C4-2B (cell line): ENCODE measurements around the gene RBFOX2.

Experiments used
- H3K27ac ChIP-seq: fragments of 450-650 bp; 2 replicates; pipeline ENCODE4 v1.5.1; 2017
- ZFX ChIP-seq: fragments of 450-650 bp; IDR thresholded peaks from 2 replicates; pipeline ENCODE4 v1.6.1; 2017
- TF ChIP-seq, protein P1 (sequence below): fragments of 450-650 bp; conservative IDR thresholded peaks from 2 replicates; pipeline ENCODE4 v1.5.1; 2017; ENCODE audit warnings: mild to moderate bottlenecking

RBFOX2 gene

DNA sequence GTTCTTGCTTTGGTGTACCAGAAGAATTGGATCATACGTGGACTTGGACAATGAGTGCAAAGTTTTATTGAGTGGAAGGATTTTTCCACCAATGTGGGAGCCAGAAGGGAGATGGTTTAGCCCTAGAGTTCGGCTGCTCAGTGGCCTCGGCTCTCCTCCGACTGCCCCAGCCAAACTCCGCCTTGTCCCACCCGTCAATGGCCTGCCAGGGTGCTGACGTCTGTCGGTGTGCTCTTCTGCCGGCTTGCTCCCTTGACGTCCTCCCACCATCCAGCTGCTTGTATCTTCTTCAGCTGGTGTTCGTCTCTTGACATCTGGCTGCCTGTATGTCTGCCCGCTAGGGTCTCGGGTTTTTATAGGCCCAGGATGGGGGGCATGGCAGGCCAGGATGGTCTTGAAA, 156.2 kb downstream of the RBFOX2 start:
- H3K27ac ChIP-seq, result no peak overlapping the region
- no peak for TF ChIP-seq ZFX
- TF ChIP-seq, protein P1, sequence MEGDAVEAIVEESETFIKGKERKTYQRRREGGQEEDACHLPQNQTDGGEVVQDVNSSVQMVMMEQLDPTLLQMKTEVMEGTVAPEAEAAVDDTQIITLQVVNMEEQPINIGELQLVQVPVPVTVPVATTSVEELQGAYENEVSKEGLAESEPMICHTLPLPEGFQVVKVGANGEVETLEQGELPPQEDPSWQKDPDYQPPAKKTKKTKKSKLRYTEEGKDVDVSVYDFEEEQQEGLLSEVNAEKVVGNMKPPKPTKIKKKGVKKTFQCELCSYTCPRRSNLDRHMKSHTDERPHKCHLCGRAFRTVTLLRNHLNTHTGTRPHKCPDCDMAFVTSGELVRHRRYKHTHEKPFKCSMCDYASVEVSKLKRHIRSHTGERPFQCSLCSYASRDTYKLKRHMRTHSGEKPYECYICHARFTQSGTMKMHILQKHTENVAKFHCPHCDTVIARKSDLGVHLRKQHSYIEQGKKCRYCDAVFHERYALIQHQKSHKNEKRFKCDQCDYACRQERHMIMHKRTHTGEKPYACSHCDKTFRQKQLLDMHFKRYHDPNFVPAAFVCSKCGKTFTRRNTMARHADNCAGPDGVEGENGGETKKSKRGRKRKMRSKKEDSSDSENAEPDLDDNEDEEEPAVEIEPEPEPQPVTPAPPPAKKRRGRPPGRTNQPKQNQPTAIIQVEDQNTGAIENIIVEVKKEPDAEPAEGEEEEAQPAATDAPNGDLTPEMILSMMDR, result no peak

DNA sequence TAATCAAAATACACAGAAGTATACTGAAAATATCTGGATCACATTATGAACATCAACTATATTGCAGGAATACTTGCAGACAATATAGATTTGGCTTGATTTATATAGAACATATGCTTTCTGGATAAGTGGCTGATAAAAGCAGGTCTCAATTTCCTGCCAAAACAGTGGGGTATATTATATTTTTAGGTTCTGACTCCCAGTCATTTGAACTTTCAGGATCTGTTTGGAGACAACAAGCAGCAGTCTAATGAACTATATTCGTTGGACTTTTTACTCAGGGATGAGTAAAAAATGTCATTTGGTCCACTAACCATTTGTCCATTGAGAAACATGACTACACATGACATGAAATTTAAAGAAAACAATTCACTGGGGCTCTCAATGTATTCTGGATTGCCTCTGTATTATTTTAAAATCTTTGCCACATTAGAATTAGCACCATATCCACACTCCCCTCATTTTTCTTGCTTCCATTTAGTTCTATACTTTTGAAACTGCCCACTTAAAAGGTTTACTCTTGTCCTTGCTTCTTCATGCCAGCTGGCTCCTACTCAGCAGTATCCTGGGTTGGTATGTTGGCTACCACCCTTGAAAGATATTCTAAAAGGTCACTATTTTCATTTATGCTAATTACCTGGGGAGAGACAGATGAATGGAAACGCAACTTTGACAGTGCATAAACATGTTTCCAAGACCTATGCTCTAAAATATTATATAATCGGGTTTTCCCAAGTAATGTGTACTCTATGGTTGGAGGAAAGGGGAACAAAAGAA, 157.9 kb downstream of the RBFOX2 start:
- no peak overlapping the region for H3K27ac ChIP-seq

DNA sequence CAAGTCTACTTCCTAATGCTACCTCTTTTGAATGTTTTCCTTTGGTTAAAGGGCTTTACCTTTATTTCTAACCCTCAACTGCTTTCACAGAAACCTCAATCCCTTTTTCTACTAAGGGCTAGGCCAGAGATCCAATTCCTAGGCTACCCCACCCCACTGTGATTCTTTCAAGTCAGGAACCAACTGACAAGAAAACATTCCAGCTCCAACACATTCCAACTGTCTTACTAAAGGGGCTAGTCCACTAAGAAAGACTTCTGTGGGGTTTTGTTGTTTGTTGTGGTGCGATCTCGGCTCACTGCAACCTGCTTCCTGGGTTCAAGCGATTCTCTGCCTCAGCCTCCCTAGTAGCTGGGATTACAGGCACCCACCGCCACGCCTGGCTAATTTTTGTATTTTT, 159.7 kb downstream of the RBFOX2 start:
- TF ChIP-seq ZFX, result no peak
- TF ChIP-seq, protein P1, result no peak
- no peak overlapping the region for H3K27ac ChIP-seq

More for the DNA sequence above, 157.9 kb downstream of the RBFOX2 start:
- TF ChIP-seq ZFX, result no peak
- TF ChIP-seq, protein P1, result no peak

DNA sequence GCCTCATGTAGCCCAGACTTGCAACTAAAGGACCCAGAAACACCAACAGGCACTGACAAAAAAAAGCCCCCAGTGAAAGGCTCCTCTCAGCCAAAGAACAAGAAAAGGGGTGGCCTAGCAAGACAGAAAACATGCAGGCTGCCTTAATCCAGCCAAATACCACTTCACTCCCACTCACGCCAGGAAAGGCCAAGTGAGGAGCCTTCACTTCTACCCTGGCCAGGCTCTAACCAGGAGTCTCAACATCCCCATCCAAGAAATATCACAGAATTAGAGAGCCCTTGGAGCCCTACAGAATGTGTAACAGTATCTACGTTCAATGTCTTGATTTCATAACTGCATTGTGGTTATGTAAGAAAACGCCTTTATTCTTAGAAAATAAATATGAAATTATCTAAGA, 162.0 kb downstream of the RBFOX2 start:
- TF ChIP-seq ZFX, result no peak
- TF ChIP-seq, protein P1, result no peak
- no peak overlapping the region for H3K27ac ChIP-seq

DNA sequence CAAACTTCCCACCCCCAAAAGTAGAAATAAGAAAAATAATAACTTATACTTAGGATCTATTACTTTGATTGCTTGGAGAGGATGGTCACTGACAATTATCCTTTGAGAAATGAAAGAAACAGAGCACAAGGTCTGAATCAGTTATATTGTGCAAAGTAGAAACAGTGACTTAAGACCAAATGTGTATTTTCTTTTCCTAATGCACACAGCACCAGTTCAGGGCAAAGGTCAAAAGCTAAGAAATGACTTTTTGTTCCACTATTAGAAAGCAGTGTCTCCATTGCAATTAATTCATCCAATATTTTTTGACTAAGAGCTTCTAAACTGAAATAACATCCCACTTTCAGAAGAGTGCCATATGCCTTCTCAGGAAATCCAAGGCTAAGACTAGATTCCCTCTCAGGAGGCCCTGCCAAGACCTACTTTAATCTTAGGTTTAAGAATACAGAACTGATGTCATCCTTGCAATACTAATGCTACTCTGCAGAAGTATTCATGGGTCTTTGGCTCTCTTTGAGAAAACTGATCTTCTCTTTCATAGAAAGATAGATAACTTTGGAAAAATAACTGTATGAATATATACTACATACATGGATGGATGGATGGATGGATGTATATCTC, 164.0 kb downstream of the RBFOX2 start:
- no peak overlapping the region for H3K27ac ChIP-seq
- no peak for TF ChIP-seq ZFX
- TF ChIP-seq, protein P1, result no peak

DNA sequence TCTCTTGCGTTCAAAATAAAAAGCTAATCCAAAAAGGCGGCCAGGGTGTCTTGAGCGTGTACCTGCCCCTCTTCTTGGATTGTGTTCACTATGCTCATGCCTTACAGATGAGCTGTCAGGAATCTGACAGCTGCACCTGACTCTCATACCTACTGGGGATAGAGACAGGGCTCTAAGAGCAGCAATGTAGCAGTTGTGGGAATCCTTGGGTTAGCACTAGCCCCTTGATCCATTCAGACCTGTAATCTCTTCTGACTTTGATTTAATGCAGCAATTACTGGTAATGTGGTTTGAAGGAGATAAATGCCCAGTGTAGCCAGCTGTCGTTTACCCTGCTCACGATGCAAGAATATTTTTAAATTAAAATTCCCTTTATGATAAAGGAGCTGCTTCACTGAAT, 165.2 kb downstream of the RBFOX2 start:
- no peak for TF ChIP-seq ZFX
- TF ChIP-seq, protein P1, result no peak
- no peak overlapping the region for H3K27ac ChIP-seq

DNA sequence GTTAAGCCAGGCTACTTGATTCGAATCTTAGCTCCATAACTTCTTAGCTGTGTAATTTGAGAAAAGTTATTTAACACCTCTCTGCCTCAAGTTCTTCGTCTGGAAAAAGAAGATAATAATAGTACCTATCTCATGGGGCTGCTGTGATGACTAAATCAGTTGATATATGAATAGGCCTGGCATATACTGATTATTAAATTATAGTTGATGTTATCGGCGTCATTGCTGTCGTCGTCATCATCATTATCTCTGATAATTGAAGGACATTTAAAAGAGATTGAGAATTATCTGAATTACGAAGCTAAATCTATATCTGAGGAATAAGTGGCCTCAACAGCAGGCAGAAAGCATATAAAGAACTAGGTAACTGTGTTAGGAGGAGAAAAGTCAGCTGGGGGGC, 165.9 kb downstream of the RBFOX2 start:
- TF ChIP-seq ZFX, result no peak
- TF ChIP-seq, protein P1, result no peak

More for the DNA sequence above, 165.9 kb downstream of the RBFOX2 start:
- no peak overlapping the region for H3K27ac ChIP-seq
